MM.1S (cell line): ENCODE data around the gene CLEC2A.

Source experiments
- EZH2 ChIP-seq: fragments of 300-600 bp; sonication (generic); optimal IDR thresholded peaks from 2 replicates; pipeline ENCODE3; 2017; ENCODE audit warnings: low read depth, mild to moderate bottlenecking, antibody characterized with exemption, low read length, mixed read lengths
- TF ChIP-seq, protein P1 (sequence below): fragments of 300-600 bp; sonication (generic); IDR thresholded peaks from 2 replicates; pipeline ENCODE4 v1.5.1; 2016; ENCODE audit warnings: antibody characterized with exemption, low read length, mixed read lengths

DNA sequence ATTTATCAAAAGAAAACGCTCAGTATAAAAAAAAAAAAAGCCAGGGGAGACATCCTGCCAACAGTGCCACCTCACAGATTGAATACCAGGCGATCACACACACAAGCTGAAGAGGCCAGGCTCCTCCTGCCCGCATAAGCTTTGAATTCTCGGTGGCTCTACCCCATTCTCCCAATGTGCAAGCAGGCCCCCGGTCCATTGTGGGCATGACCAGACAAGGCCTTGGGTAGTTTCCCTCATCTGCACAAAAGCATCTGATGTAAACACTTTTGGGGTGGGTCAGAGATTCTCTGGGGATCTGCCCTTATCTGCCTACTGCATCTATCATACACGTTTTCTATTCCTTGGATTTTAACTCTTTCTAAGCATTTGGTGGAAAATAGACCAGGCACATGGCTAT lies 34.6 kb downstream of the CLEC2A start:
- TF ChIP-seq, protein P1, sequence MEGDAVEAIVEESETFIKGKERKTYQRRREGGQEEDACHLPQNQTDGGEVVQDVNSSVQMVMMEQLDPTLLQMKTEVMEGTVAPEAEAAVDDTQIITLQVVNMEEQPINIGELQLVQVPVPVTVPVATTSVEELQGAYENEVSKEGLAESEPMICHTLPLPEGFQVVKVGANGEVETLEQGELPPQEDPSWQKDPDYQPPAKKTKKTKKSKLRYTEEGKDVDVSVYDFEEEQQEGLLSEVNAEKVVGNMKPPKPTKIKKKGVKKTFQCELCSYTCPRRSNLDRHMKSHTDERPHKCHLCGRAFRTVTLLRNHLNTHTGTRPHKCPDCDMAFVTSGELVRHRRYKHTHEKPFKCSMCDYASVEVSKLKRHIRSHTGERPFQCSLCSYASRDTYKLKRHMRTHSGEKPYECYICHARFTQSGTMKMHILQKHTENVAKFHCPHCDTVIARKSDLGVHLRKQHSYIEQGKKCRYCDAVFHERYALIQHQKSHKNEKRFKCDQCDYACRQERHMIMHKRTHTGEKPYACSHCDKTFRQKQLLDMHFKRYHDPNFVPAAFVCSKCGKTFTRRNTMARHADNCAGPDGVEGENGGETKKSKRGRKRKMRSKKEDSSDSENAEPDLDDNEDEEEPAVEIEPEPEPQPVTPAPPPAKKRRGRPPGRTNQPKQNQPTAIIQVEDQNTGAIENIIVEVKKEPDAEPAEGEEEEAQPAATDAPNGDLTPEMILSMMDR, result no peak
- TF ChIP-seq EZH2, result no peak
